ENCODE results near the gene MAPK8IP1.

MAPK8IP1 gene

DNA sequence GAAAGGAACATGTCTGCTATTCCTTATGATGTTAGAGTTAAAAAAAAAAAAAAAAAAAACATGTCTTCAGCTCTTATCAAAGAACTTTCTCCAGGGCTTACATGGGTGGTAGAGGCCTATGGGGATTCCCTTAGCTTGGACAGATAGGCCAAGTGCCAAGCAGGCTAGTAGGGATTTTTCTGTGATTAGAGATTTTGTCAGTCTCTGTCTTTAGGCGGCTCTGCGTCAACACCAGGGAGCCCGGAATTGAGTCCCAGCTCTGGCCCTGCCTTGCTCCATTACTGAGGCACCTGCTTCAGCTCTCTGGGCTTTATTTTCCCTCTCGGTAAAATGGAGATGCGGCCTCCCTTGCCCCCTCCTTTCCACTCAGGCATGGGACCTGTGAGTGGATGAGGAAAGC, 25.1 kb upstream of the MAPK8IP1 start:
- no peak for DNase-seq

DNA sequence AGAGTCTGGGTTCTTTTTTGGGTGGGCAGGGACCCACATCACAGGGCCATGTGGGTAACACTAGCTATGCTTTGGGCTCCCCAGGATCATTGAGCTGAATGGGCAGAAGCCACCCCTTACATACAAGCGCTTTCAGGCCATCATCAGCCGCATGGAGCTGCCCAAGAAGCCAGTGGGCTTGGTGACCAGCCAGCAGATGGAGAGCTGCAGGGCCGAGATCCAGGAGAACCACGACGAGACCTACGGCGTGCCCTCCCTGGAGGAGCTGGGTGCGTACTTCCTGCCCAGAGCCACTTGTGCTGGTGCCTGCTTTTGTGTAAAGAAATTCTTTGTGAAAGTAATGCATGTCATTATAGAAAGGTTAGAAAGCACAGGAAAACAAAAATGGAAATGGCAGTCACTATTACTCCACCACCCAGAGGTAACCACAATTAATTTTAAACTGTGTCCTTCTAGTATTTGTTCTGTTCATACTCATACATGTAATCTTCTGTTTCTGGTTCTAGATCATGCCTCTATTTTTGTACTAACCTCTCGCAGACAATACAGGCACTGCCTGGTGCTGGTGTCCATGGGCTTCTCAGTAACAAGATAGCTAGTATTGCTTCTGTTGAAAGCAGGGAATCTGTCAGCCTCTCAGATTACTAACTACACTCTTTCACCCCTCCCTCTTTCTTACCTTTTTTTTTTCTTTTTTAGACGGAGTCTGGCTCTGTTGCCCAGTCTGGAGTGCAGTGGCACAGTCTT, 24.5 kb upstream of the MAPK8IP1 start:
- DNase-seq = no peak

DNA sequence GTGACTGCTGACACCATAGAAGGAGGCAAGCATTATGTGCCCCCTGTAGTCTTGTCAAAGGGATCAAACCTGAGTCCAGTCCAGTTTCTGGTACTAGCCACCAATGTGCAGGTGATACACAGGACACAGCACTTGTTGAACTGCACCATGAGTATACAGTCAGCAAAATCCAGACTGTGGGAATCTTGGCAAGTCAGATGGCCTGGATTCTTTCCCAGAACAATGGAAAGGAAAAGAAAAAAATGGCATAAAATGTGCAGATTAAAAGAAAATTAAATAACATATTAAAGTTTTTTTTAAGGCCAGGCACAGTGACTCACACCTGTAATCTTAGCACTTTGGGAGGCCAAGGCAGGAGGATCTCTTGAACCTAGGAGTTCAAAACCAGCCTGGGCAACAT, 21.4 kb upstream of the MAPK8IP1 start:
- DNase-seq = no peak

DNA sequence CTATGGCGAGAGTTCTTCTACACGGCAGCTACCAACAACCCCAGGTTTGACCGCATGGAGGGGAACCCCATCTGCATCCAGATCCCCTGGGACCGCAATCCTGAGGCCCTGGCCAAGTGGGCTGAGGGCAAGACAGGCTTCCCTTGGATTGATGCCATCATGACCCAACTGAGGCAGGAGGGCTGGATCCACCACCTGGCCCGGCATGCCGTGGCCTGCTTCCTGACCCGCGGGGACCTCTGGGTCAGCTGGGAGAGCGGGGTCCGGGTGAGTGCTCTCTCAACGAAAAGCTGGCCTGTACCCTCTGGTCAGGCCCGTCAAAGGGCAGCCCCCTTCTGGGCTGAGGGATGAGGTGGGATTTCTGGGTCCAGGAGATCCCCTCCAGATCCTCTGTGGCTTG, 15.9 kb upstream of the MAPK8IP1 start:
- DNase-seq = no peak

DNA sequence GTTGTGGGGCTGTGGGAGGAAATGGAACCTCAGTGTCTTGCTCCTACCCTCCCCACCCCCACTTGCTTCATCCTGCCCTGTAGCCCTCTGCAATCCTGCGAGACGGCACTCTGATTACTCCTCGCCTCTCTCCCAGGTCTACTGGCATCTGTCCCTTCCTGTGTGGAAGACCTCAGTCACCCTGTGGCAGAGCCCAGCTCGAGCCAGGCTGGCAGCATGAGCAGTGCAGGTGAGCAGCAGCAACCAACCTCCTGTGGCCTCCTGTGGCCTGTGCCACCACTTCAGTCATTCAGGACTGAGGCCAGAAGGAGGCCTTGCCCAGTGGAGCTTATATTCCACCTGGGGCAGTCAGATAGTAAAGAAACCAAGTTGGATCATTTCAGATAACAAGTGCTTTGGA, 14.7 kb upstream of the MAPK8IP1 start:
- no peak for DNase-seq

DNA sequence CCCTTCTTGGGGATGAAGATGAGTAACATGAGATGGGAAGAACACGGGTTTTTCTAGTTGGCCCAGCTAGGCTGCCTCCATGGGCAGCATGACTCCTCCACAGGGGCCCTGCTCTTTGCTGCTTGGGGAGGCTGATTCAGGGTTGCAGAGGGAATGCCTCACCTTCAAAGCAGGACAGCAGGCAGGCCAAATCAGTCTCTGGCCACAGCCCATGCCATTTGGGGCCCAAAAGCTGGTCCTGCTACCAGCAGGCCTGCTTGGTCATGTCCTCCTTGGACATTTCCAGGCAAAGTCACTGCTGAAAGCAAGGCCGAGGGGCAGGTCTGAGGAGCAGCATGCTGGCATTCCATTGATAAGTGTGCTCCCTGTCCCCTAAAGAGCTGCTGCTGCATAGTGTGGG, 13.8 kb upstream of the MAPK8IP1 start:
- DNase-seq = no peak

DNA sequence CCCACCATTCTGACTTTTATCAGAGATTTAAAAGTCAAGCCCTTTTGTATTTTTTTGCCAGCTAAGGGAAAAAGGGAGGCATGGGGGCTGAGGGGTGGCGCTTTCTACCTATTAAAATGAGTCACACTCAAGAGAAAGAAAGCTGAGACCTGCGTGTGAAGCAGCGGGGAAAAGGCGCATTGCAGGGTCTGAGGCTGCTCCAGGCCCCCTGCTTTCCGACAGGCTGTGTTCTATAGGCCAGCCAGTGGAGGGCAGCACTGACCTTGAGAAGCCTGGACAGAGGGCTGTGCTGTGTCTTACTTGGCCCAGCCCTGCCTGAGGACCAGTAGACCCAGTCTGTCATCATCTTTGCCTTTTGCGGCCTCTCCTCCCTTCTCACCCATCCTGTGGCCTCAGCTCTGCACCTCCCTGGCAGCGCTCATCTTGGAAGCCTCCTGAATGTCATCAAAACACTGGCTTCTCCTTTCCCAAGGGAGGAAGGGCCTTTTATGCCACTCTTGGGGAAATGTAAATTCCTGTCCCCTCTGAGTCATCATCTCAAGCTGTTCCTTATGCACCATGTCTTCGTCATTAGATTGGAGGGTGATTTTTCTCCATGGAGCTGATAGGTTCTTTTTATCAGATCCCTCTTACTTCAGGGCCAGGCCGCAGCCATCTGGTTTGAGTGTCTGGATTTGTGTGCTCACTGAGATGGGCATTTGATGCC, 12.6 kb upstream of the MAPK8IP1 start:
- DNase-seq = no peak

DNA sequence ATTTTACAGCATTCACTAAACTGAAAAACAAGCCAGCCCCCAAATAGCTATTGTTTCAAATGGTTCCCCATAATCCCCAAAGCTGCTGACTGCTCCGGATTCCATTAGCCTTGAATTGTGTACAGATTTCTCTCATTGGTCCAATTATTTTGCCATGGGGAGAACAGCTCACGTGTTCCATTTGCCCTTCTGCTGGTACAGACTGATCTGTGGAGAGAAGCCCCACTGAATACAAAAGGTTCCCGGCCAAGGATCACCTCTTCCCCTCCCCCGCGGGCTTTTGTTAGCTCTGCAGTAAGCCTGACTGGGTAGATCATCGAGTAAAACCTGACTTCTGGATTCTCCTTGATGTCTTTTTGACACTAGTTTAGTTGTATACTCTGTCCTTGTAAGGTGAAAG, 9.1 kb upstream of the MAPK8IP1 start:
- DNase-seq = no peak

DNA sequence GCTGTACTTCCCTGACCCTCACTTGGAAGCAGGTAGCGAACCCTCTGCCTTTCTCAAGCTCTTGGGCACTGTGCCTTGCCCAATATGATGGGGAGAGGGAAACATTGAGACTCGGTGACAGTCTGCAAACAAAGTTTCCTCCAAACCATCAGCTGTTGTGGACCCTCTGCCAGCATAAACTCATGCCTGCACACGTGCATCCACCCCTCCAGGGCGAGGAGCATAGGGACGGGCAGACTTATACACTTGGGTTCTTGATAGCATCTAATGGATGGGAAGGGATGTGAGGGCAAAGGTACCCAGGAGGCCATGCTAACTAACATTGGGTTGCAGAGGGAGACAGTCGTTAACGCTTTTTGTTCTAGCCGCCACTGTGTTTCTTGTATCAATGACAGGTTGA, 8.2 kb upstream of the MAPK8IP1 start:
- no peak for DNase-seq

DNA sequence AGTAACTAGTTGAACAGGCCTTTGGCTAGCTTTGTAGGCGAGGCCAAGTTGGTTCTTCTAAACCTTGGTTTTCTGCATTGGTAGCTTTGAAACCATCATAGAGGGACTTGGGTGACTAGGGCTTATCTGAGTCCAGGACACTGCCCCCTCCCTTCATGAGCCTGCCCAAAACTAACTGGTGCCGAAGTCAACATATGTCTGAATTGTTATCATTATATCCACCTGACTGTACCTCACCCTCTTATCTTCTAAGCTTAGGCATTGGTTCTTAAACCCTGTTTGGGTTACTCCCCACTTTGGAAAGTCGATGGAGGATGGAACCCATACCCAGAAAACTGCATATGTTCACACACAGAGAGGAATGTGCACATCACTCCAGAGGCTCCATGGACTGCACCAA, 7.6 kb upstream of the MAPK8IP1 start:
- DNase-seq = no peak

DNA sequence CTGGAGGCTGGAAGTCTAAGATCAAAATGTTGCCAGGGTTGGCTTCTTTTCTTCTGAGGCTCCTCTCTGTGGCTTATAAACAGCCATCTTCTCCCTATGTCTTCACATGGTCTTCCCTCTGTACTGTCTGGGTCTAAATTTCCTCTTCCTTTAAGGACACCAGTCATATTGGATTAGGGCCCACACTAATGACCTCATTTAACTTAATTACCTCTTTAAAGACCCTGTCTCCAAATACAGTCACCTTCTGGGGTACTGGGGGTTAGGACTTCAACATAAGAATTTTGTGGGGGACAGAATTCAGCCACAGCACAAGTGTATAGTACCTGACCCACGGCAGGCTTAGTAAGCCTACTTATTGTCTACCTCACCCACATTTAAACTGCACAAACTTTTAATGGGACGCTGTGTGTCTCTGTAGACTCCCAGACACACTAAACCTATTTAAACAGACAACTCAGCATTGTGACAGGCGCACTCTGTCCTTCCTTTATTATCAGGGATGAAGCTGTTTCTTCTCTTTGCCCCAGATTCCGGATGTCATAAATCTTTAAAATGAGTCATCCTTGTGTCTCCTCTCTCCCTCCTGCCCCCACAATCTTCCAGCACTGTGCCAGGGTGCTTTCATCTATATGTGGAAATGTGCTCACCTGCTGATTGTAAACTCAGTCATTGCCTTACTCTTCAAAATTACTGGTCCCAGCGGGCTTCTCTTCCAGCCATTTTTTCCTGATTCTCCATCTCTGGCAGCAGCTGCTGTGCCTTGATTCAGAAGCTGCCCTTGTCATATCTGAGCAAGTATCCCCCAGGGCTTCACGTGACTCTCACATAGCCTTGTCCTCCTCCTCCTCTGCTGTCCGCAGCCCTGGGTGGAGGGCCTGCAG, 5.4 kb upstream of the MAPK8IP1 start:
- no peak for DNase-seq

DNA sequence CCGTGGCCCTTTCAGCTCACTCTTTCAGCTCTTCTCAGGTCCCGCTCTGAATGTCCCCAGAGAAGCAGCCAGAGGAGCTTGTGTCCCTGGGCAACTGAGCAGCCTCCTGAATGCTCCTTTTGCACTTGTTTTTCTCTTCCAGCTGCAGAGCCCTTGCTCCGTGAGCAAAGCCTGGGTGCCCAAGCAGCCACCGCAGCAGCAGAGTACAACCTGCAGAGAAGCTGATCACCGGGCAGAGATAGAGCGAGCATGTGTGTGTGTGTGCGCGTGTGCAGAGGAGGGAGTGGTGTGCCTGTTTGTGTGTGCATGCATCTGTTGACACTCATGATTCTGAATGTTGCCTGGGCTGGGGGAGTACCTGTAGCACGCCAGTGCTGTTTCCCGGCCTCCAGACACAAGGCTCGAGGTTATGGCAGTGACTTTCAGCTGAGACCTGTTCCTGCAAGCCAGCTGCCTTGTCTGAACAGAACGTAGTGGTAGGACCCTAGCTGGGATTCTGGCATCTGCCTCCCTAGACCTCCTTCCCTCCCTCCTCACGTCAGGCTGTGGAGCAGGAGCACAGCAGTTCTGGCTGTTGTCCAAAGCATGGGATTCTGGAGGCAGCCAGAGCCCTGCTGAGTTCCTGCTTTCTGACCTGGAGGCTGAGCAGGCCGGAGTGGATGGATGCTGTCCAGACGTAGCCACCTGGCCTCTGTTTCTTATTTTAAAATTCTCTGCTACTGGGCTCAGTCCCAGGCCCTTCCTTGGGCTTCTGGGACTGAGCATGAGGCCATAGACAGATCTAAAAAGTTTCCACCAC, 4.5 kb upstream of the MAPK8IP1 start:
- DNase-seq = no peak

DNA sequence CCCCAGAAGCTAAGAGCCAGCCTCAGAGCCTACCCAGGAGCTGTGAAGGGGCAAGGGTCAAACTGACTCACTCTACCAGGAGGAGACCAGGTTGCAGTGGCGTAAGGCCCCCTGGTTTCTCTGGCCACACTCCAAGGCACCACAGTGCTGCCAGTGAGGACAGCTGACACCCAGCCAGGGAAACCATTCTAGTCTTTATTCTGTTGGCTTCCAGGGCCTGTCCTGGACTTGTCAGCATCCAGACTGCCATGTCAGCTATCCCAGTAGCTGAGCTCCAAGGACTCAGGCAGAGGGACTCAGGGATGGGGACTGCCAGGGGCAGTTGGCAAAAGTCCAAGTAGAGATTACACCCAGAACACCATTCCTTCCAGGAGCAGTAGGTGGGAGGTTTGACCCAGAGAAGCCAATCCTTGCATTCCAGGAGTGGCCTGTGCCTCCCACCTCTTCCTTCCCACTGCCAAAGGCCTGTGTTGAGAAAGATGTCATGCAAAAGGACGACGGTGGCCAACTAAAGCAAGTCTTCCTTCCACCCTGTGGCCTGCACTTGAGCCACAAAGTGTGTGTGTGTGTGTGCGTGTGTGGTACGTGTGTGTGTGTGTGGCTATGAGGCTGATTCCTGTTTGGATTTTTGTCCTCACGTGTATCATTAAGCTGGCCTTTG, 3.6 kb upstream of the MAPK8IP1 start:
- DNase-seq = no peak

DNA sequence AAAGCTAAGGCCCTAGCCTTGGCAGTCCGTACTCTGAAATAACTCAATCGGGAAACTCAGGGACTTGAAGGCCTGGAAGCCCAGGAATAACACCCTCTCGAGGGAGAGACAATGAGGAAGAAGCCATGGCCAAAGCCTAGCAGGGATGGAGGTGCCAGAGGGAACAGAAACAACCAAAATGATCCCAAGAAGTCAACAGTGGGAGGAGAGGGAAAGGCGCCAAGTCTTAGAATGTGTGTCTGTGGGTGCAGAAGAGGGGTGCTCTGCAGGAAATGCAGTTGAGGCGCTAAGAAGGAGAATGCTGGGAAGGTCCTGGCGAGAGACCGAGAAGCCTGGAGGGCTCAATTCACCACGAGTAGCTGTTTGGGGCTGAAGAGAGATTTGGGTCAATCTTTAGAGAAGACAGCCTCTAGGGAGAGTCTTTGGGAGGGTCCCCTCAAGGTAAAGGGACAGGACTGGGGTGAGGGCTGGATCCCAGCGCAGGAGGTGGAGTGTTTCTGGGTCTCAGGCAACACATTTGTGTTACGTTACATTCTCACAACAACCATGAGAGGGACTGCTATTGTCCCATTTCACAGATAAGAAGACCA, 760 bp upstream of the MAPK8IP1 start:
- DNase-seq = no peak

DNA sequence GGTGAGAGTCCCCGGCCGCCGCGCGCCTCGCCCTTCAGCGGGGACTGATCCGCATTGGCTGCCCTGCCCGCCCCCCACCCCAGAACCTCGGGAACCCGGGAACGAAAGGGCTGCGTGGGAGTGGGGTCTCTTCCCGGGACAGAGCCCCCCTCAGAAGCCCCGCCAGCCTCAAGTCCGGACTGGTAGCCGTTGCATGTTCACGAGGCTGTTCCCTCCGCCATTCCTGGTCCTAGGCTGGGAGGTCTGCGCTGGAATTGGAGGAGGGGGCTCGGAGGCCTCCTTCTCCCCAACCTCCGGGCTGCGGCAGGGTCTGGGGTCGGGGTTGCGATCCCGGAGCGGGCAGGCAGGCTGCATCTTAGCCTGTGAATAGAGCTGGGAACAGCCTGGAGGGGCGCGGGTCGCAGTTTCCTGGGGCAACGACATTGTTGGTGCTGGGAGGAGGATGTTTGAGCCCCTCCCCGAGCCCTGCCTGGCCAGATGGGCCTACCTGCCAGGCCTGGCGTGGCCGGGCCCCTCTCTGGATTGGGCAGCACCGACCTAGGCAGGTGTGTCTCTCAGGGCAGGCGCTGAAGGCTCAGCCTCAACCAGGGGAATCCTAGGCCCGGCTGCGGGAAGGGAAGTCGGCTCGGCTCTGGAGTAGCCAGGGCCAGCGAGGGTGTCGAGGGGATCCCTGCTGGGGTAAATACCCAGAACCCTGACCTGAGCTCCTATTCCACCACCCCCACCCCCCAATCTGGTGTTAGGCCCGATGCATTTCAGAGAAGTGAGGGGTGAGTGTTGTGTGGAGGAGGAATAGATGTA, 670 bp downstream of the MAPK8IP1 start:
- no peak for DNase-seq

DNA sequence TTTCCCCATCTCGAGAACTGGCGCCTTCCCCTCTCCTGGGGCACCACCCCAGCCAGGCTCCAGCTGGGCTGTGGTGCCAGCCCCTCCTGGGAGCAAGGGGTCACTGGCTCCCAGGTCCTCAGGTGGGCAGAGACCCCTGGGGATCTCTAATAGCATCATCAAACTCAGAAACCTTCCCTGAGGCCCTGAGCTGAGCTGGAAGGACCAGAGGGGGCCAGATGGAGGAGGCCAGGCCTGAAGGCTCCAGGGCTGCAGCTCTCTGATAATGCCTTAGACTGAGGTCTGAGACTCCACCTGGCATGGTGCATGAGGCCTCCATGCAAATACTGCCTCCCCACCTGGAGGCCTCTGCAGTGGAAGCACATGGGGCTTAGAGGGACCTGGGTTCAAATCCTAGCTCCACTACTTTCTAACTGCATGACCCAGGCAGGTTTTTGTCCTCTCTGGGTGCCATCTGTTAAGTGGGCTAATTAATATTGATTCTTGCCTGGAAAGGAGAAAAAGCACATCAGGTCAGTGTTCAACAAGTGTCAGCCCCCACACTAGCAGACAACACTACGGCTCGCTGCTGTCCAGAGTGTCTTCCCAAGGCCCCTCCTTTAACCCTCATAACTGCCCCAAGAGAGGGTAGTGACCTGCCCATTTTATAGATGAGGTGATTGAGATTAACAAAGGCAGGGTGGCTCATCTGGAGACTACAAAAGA, 1.5 kb downstream of the MAPK8IP1 start:
- DNase-seq = no peak

DNA sequence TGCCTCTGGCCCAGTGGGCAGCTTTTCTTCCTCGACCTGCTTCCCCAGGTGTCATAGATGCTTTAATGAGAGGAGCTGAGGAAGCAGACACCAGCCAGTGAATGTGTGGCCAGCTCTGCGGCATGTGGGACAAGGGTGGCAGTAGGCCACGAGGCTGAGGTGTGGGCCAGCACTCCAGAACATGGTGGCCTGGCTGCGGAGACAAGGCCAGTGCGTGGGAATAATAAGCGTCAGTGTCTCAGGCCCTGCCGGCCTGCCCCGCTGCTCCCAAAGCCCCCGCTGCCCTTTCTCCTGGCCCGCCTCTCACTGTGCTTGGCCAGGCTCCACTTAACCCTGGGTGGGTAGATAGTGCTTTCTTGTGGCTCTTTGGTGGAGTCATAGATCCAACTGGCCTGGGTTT, 2.1 kb downstream of the MAPK8IP1 start:
- DNase-seq = no peak

DNA sequence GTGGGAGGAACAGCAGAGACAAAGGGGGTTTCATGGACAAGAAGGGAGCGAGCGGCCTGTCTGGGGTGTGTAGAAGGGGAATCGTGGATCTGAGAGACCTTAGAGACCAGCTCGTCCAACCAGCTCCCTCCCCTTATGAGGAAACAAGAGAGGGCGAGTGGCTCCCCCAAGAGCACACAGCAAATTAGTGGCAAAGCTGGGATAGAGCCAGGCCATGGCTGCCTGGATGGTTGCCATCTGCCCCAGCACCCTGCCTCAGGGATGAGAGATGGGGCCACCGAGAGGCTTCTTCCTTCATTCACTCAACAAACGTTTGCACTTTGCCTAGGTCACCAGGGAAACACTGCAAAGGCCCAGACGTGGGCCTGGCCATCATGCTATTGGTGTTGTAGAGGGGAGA, 4.1 kb downstream of the MAPK8IP1 start:
- DNase-seq = no peak

DNA sequence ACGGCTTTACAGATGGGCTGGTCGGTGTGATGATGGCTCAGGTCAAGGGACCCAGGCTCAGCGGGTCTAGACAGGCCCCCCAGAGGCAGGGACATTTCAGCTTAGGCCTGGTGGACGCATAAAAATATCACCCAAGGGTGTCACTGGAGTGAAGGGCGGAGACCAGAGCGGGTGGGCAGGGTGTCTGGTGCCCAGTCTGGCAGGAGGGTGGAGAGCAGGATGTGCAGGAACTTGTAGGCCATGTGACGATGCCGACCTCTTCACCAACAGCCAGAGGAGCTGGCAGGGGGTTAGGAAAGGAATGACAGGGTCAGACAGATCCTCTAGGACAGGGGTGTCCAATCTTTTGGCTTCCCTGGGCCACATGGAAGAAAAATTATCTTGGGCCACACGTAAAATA, 4.5 kb downstream of the MAPK8IP1 start:
- no peak for DNase-seq

DNA sequence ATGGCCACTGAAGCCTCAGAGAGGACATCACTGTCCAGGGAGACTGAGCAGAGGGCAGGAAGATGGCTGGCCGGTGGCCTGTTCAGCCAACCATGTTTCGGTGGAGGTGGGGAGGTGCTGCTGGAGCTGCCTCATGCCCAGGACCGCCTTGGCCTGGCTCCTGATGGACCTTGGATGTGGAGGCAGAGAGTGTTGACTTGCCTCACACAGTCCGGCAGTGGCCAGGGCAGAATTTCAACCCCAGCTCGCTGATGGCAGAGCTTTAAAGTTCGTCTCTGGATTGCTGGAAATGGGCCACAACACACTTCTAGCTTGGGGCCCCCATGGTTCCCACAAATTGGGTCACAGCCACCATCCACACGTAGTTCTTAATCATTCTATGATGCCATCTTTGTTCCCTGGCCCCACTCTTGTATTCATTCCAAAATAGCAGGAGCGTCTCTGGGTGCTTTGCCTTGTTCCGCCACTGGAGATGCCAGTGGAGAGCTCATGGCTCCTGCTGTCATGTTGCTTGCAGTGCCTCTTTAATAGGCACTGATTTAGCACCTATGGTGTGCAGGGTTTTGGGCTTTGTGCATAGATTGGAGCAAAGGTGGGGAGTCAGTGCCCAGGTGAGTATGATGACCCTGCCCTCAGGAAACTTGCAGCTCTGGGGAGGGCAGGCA, 5.6 kb downstream of the MAPK8IP1 start:
- no peak for DNase-seq

Data from stimulated activated CD4-positive, alpha-beta T cell treated with anti-CD3 and anti-CD28 coated beads, Interleukin-12 subunit alpha, Interleukin-12 subunit beta, amount 100 ng/mL, for 4 hours (primary cell).